Activated CD4-positive, alpha-beta T cell treated with anti-CD3 and anti-CD28 coated beads, Interleukin-2, amount 50 U/mL, for 24 hours (primary cell): Measurements from ENCODE around the gene HPN.

Experiments used
- DNase-seq, 2 donors: peaks; one replicate each; pipeline ENCODE4 v3.0.0-alpha.2; 2020; ENCODE audit warnings: low read depth in 1 of 2, low spot score in 1 of 2

The HPN gene

GRCh38 chr19:35060160-35060855 lies 18.8 kb downstream of the HPN start:
- no peak for DNase-seq

GRCh38 chr19:35061583-35062373 lies 20.3 kb downstream of the HPN start:
- DNase-seq: no peak

- no peak for DNase-seq
These were observed 21.4 kb downstream of the HPN start for GRCh38 chr19:35062942-35063341.

- DNase-seq: peak in 1 of 2 donors; percentile 21
These were observed 22.7 kb downstream of the HPN start for GRCh38 chr19:35063940-35064818.

GRCh38 chr19:35065574-35065973 lies 24.1 kb downstream of the HPN start:
- no peak for DNase-seq

GRCh38 chr19:35066121-35066520 lies 24.6 kb downstream of the HPN start:
- DNase-seq: no peak

GRCh38 chr19:35066691-35067563 lies 25.4 kb downstream of the HPN start:
- DNase-seq: peak; percentile 89 to 92

- DNase-seq: no peak
These were observed 27.6 kb downstream of the HPN start for GRCh38 chr19:35068941-35069634.

- DNase-seq: no peak
These were observed 28.2 kb downstream of the HPN start for GRCh38 chr19:35069696-35070095.

GRCh38 chr19:35070471-35070870 lies 28.9 kb downstream of the HPN start:
- DNase-seq: no peak

GRCh38 chr19:35073516-35073915 lies 32.0 kb downstream of the HPN start:
- no peak for DNase-seq

GRCh38 chr19:35073941-35074340 lies 32.4 kb downstream of the HPN start:
- DNase-seq: no peak

- no peak for DNase-seq
These were observed 33.1 kb downstream of the HPN start for GRCh38 chr19:35074426-35075201.

- DNase-seq: no peak
These were observed 33.9 kb downstream of the HPN start for GRCh38 chr19:35075202-35076025.

GRCh38 chr19:35076026-35076370 lies 34.5 kb downstream of the HPN start:
- DNase-seq: no peak

- DNase-seq: no peak
These were observed 35.1 kb downstream of the HPN start for GRCh38 chr19:35076657-35077056.

GRCh38 chr19:35077411-35078223 lies 36.1 kb downstream of the HPN start:
- DNase-seq: no peak

- DNase-seq: no peak
These were observed 38.3 kb downstream of the HPN start for GRCh38 chr19:35079826-35080225.
